ENCODE measurements around the gene LRRIQ1. TPM values are rescaled to one million over a fixed set of nuclear protein-coding genes. Genes with fewer than 3 reads are reported as not detected.

The LRRIQ1 gene
- total RNA-seq, 2 experiments from 2014 or later: not detected

- no peaks in the 10 kb centered on the region for H3K4me1 Mint-ChIP-seq (ENCODE audit: low read depth)
- H3K4me3 Mint-ChIP-seq: no peak overlapping the region
- no peaks in the 10 kb centered on the region for H3K27me3 Mint-ChIP-seq
- POLR2A ChIA-PET: no interaction called here
- DNase-seq (peak; percentile 18), ATAC-seq (no peak)
- TF ChIP-seq CTCF (IDR thresholded peaks at IDR 0.05): no peak
- H3K36me3 Mint-ChIP-seq (ENCODE audit: low read depth): no peaks in the 10 kb centered on the region
- no peak overlapping the region for H3K27ac Mint-ChIP-seq
- intact Hi-C loops (cut with micrococcal nuclease): no loop called here
- CTCF ChIA-PET: no interaction called here
- H3K9me3 Mint-ChIP-seq: no peaks in the 10 kb centered on the region
Observed at GRCh38 chr12:85005615-85006014, 30.5 kb upstream of the LRRIQ1 start.

GRCh38 chr12:85006206-85006605, 29.9 kb upstream of the LRRIQ1 start:
- ATAC-seq (no peak), DNase-seq (no peak)
- H3K4me1 Mint-ChIP-seq (ENCODE audit: low read depth): no peaks in the 10 kb centered on the region
- H3K27me3 Mint-ChIP-seq: no peaks in the 10 kb centered on the region
- H3K27ac Mint-ChIP-seq: no peak overlapping the region
- intact Hi-C loops (cut with micrococcal nuclease): no loop called here
- ChIA-PET CTCF (no interaction called here), POLR2A (no interaction called here)
- no peaks in the 10 kb centered on the region for H3K36me3 Mint-ChIP-seq (ENCODE audit: low read depth)
- H3K9me3 Mint-ChIP-seq: no peaks in the 10 kb centered on the region
- no peak overlapping the region for H3K4me3 Mint-ChIP-seq
- TF ChIP-seq CTCF (IDR thresholded peaks at IDR 0.05): no peak

GRCh38 chr12:85007836-85008235, 28.3 kb upstream of the LRRIQ1 start:
- Mint-ChIP-seq H3K27me3 (no peaks in the 10 kb centered on the region), H3K4me1 (ENCODE audit: low read depth) (no peaks in the 10 kb centered on the region), H3K36me3 (ENCODE audit: low read depth) (no peaks in the 10 kb centered on the region), H3K4me3 (no peak overlapping the region), H3K9me3 (no peaks in the 10 kb centered on the region), H3K27ac (no peak overlapping the region)
- POLR2A ChIA-PET: no interaction called here
- intact Hi-C loops (cut with micrococcal nuclease): no loop called here
- TF ChIP-seq CTCF (IDR thresholded peaks at IDR 0.05): no peak
- CTCF ChIA-PET: no interaction called here
- ATAC-seq: no peak
- no peak for DNase-seq

- Mint-ChIP-seq H3K36me3 (ENCODE audit: low read depth) (no peaks in the 10 kb centered on the region), H3K27ac (no peak overlapping the region), H3K4me3 (no peak overlapping the region), H3K9me3 (no peaks in the 10 kb centered on the region), H3K4me1 (ENCODE audit: low read depth) (no peaks in the 10 kb centered on the region), H3K27me3 (peaks cover 2% of the 10 kb centered on the region)
- DNase-seq (no peak), ATAC-seq (no peak)
- intact Hi-C loops (cut with micrococcal nuclease): no loop called here
- no peak for TF ChIP-seq CTCF (IDR thresholded peaks at IDR 0.05)
- ChIA-PET CTCF (no interaction called here), POLR2A (no interaction called here)
Observed at GRCh38 chr12:85016413-85016812, 19.7 kb upstream of the LRRIQ1 start.

GRCh38 chr12:85017133-85017532, 19.0 kb upstream of the LRRIQ1 start:
- H3K4me3 Mint-ChIP-seq: no peak overlapping the region
- ChIA-PET CTCF (no interaction called here), POLR2A (no interaction called here)
- H3K4me1 Mint-ChIP-seq (ENCODE audit: low read depth): no peaks in the 10 kb centered on the region
- DNase-seq: no peak
- peaks cover 2% of the 10 kb centered on the region for H3K27me3 Mint-ChIP-seq
- no peaks in the 10 kb centered on the region for H3K36me3 Mint-ChIP-seq (ENCODE audit: low read depth)
- H3K27ac Mint-ChIP-seq: no peak overlapping the region
- no peak for ATAC-seq
- no peaks in the 10 kb centered on the region for H3K9me3 Mint-ChIP-seq
- intact Hi-C loops (cut with micrococcal nuclease): no loop called here
- no peak for TF ChIP-seq CTCF (IDR thresholded peaks at IDR 0.05)

Data from activated CD8-positive, alpha-beta T cell treated with anti-CD3 and anti-CD28 coated beads for 36 hours (primary cell).